ENCODE measurements around the gene FHAD1.

Gene FHAD1

DNA sequence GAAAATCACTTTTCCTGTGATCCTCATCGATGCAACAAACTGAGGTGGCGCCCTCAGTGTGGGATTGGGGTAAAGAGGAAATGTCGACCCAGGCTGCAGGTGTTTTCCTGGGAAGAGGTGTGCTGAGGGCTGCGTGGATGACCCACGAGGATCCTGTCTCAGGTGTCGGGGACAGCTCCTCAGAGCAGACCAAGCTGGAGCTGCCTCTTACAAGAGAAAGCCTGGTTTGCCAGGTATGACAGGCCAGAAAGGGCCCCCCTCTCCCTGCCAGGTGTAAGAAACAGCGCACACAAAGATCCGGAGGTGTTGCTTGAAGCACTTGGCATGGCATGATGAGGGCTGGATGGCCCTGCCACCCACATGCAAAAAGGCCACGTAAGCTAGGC lies 12.6 kb downstream of the FHAD1 start:
- TF ChIP-seq, protein P1, sequence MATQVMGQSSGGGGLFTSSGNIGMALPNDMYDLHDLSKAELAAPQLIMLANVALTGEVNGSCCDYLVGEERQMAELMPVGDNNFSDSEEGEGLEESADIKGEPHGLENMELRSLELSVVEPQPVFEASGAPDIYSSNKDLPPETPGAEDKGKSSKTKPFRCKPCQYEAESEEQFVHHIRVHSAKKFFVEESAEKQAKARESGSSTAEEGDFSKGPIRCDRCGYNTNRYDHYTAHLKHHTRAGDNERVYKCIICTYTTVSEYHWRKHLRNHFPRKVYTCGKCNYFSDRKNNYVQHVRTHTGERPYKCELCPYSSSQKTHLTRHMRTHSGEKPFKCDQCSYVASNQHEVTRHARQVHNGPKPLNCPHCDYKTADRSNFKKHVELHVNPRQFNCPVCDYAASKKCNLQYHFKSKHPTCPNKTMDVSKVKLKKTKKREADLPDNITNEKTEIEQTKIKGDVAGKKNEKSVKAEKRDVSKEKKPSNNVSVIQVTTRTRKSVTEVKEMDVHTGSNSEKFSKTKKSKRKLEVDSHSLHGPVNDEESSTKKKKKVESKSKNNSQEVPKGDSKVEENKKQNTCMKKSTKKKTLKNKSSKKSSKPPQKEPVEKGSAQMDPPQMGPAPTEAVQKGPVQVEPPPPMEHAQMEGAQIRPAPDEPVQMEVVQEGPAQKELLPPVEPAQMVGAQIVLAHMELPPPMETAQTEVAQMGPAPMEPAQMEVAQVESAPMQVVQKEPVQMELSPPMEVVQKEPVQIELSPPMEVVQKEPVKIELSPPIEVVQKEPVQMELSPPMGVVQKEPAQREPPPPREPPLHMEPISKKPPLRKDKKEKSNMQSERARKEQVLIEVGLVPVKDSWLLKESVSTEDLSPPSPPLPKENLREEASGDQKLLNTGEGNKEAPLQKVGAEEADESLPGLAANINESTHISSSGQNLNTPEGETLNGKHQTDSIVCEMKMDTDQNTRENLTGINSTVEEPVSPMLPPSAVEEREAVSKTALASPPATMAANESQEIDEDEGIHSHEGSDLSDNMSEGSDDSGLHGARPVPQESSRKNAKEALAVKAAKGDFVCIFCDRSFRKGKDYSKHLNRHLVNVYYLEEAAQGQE (IDR thresholded peaks at IDR 0.05; ENCODE audit: insufficient read depth in 1 of 2, low read depth in 2 of 2, low read length in 2 of 2), result no peak
- TF ChIP-seq POLR2AphosphoS5 (IDR thresholded peaks at IDR 0.05; ENCODE audit: low read depth, low read length), result no peak
- TF ChIP-seq FOXP2 (optimal IDR thresholded peaks at IDR 0.05; ENCODE audit: borderline replicate concordance, extremely low read depth, extremely low read length, insufficient read depth), result no peak

DNA sequence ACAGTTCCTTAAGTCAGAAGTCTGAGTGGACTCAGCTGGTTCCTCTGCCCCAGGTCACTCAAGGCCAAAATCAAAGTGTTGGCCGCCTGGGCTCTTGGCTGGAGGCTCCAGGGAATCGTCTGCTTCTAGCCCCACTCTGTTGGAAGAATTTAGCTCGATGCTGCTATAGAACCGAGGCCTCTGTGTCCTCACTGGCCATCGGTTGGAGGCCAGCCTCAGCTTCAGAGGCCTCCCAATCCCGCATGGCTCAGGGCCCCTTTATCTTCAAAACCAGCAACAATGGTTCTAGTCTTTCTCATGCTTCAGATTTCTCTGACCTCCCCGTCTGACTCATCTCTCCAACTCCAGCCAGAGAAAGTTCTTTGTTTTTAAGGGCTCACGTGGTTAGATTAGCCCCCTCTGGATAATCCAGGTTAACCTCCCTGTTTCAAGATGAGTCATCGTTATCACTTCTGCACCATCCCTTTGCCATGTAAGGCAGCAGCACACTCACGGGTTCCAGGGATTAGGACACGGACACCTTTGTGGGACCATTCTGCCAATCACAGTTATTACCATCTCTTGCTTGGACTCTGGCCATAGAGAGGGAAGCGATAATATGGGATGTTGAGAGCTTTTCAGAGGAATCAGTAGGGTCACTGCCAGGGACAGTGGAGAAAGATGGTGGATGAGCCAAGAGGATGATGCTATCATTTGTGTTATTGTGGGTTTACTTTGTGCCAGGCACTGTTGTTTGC lies 13.6 kb downstream of the FHAD1 start:
- TF ChIP-seq POLR2AphosphoS5 (IDR thresholded peaks at IDR 0.05; ENCODE audit: low read depth, low read length) (no peak), TAF1 (IDR thresholded peaks at IDR 0.05; ENCODE audit: borderline replicate concordance, insufficient read depth, low read length) (no peak), SIN3A (IDR thresholded peaks at IDR 0.05; ENCODE audit: borderline replicate concordance, insufficient read depth, low read length) (no peak)
- TF ChIP-seq, protein P1 (IDR thresholded peaks at IDR 0.05; ENCODE audit: insufficient read depth in 1 of 2, low read depth in 2 of 2, low read length in 2 of 2), result no peak

DNA sequence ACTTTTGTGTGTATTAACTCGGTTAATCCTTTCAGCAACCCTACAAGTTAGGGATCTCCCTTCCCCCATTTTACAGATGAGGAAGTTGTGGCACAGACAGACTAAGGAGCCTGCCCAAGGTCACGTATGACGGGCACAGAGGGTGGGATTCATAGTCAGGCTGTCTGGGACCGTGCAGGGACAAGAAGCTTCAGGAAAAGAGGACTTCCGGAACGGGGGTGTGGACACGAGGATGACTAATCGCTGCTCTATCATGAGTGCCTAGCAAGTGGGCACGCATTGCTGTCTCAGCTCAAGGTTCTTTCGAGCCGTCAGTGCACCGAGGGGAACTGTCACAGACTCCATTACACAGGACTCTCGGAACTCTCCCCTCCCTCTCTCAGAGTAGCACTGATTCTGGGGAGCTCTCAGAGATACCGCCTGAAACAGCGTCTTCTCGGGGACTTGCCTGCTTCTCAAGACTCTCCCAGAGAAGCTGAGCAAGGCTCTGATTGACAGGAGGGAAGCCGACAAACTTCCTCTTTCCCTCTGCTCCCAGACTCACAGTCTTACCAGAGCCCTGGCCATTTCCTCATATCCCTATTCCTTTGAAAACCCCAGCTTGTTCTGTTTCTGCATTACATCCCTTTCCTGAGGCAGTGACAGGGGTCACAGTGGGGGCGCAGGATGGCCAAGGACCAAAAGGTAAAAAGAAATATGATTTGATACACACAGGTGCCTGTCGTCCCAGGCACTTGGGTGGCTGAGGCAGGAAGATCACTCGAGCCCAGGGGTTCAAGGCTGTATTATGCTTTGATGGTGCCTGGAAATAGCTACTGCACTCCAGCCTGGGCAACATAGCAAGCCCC lies 14.4 kb downstream of the FHAD1 start:
- TF ChIP-seq TAF1 (IDR thresholded peaks at IDR 0.05; ENCODE audit: borderline replicate concordance, insufficient read depth, low read length), result no peak
- TF ChIP-seq POLR2AphosphoS5 (IDR thresholded peaks at IDR 0.05; ENCODE audit: low read depth, low read length), result no peak
- TF ChIP-seq SIN3A (IDR thresholded peaks at IDR 0.05; ENCODE audit: borderline replicate concordance, insufficient read depth, low read length), result no peak
- TF ChIP-seq, protein P1 (IDR thresholded peaks at IDR 0.05; ENCODE audit: insufficient read depth in 1 of 2, low read depth in 2 of 2, low read length in 2 of 2), result no peak
- no peak for TF ChIP-seq FOXP2 (optimal IDR thresholded peaks at IDR 0.05; ENCODE audit: borderline replicate concordance, extremely low read depth, extremely low read length, insufficient read depth)

DNA sequence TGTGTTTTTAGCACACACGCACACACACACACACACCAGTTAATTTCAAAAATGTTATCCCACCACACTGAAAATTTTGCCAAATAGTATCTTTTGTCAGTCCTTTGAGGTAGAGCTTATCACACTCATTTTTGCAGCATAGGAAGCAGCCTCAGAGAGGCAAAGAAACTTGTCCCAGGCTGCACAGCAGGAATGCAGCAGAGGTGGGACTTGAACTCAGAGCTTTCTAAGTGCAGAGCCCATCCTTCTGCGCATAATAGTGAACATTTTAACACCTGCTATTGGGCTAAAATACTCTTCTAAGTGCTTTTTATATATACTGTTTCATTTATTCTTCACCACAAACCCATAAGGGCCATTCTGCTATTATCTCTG lies 15.0 kb downstream of the FHAD1 start:
- TF ChIP-seq POLR2AphosphoS5 (IDR thresholded peaks at IDR 0.05; ENCODE audit: low read depth, low read length) (no peak), TAF1 (IDR thresholded peaks at IDR 0.05; ENCODE audit: borderline replicate concordance, insufficient read depth, low read length) (no peak), FOXP2 (optimal IDR thresholded peaks at IDR 0.05; ENCODE audit: borderline replicate concordance, extremely low read depth, extremely low read length, insufficient read depth) (no peak), SIN3A (IDR thresholded peaks at IDR 0.05; ENCODE audit: borderline replicate concordance, insufficient read depth, low read length) (no peak)
- TF ChIP-seq, protein P1 (IDR thresholded peaks at IDR 0.05; ENCODE audit: insufficient read depth in 1 of 2, low read depth in 2 of 2, low read length in 2 of 2), result no peak
